MM.1S (cell line): ENCODE results near the gene PTPN1.

Experiments
- DNase-seq: peaks from one replicate; pipeline ENCODE4 v3.0.0-alpha.2; 2015
- H2AFZ ChIP-seq: fragments of 300-600 bp; sonication (generic); 2 replicates; pipeline ENCODE4 v1.6.0; 2016; ENCODE audit warnings: antibody characterized with exemption, low read length
- H3F3A ChIP-seq: fragments of 300-600 bp; sonication (generic); 2 replicates; pipeline ENCODE4 v1.6.1; 2016; ENCODE audit warnings: mild to moderate bottlenecking, antibody characterized with exemption, low read length, moderate library complexity, mixed read lengths; ENCODE audit not compliant: insufficient read depth
- H3K27ac ChIP-seq: fragments of 300-600 bp; sonication (generic); 2 replicates; pipeline ENCODE4 v1.5.1; 2016; ENCODE audit warnings: mild to moderate bottlenecking, low read length
- H3K27me3 ChIP-seq: fragments of 300-600 bp; sonication (generic); replicated peaks from 2 replicates; pipeline ENCODE4 v1.6.0; 2016; ENCODE audit warnings: low read length; ENCODE audit not compliant: insufficient read depth
- H3K36me3 ChIP-seq: fragments of 300-600 bp; sonication (generic); replicated peaks from 2 replicates; pipeline ENCODE4 v1.6.1; 2016; ENCODE audit warnings: mild to moderate bottlenecking, low read length, mixed read lengths; ENCODE audit not compliant: insufficient read depth
- H3K4me1 ChIP-seq: fragments of 300-600 bp; sonication (generic); 2 replicates; pipeline ENCODE4 v1.6.1; 2016; ENCODE audit warnings: low read length, mixed read lengths
- H3K4me2 ChIP-seq: fragments of 300-600 bp; sonication (generic); 2 replicates; pipeline ENCODE4 v1.6.0; 2016; ENCODE audit warnings: low read depth, low read length
- H3K4me3 ChIP-seq: fragments of 300-600 bp; sonication (generic); 2 replicates; pipeline ENCODE4 v1.5.1; 2016; ENCODE audit warnings: low read length, mixed read lengths
- H3K79me2 ChIP-seq: fragments of 300-600 bp; sonication (generic); 2 replicates; pipeline ENCODE4 v1.6.1; 2016; ENCODE audit warnings: mixed run types, low read length, mixed read lengths
- H3K9ac ChIP-seq: fragments of 300-600 bp; sonication (generic); 2 replicates; pipeline ENCODE4 v1.6.1; 2016; ENCODE audit warnings: low read length, mixed read lengths
- H3K9me2 ChIP-seq: fragments of 300-600 bp; sonication (generic); replicated peaks from 2 replicates; pipeline ENCODE4 v1.6.1; 2016; ENCODE audit warnings: mild to moderate bottlenecking, low read length, mixed read lengths; ENCODE audit not compliant: insufficient read depth
- H3K9me3 ChIP-seq: fragments of 300-600 bp; sonication (generic); replicated peaks from 2 replicates; pipeline ENCODE4 v1.6.1; 2016; ENCODE audit warnings: mild to moderate bottlenecking, low read length, mixed read lengths; ENCODE audit not compliant: insufficient read depth
- H4K20me1 ChIP-seq: fragments of 300-600 bp; sonication (generic); 2 replicates; pipeline ENCODE4 v1.6.1; 2016; ENCODE audit warnings: mild to moderate bottlenecking, low read length, moderate library complexity, mixed read lengths; ENCODE audit not compliant: insufficient read depth
- CTCF ChIP-seq: fragments of 300-600 bp; sonication (generic); IDR thresholded peaks from 2 replicates; pipeline ENCODE4 v1.5.1; 2016; ENCODE audit warnings: antibody characterized with exemption, low read length, mixed read lengths
- EZH2 ChIP-seq: fragments of 300-600 bp; sonication (generic); optimal IDR thresholded peaks from 2 replicates; pipeline ENCODE3; 2017; ENCODE audit warnings: low read depth, mild to moderate bottlenecking, antibody characterized with exemption, low read length, mixed read lengths
- EZH2phosphoT487 ChIP-seq: fragments of 300-600 bp; sonication (generic); IDR thresholded peaks from 2 replicates; pipeline ENCODE4 v1.6.1; 2018; ENCODE audit warnings: antibody characterized with exemption, low read length

PTPN1 gene

GRCh38 chr20:50528804-50529351, 18.7 kb downstream of the PTPN1 start:
- no peak for TF ChIP-seq CTCF
- TF ChIP-seq EZH2phosphoT487, result no peak
- no peak for TF ChIP-seq EZH2
- H3K36me3 ChIP-seq, result no peaks in the 10 kb centered on the region

GRCh38 chr20:50532221-50532620, 22.0 kb downstream of the PTPN1 start:
- peaks cover 85% of the 10 kb centered on the region for H3K79me2 ChIP-seq
- no peak for DNase-seq
- no peak overlapping the region for H3K4me2 ChIP-seq
- no peak overlapping the region for H3K27ac ChIP-seq
- no peaks in the 10 kb centered on the region for H3K9me2 ChIP-seq
- H2AFZ ChIP-seq, result no peak overlapping the region
- no peaks in the 10 kb centered on the region for H3K36me3 ChIP-seq
- H3K4me3 ChIP-seq, result no peak overlapping the region
- 0 out of 2 replicates have a peak, but pooled peaks cover 6% of the 10 kb centered on the region for H4K20me1 ChIP-seq
- no peaks in the 10 kb centered on the region for H3K9me3 ChIP-seq
- H3K27me3 ChIP-seq, result no peaks in the 10 kb centered on the region
- no peaks in the 10 kb centered on the region for H3F3A ChIP-seq
- H3K9ac ChIP-seq, result no peak overlapping the region
- no peak for TF ChIP-seq CTCF
- TF ChIP-seq EZH2, result no peak
- TF ChIP-seq EZH2phosphoT487, result no peak
- H3K4me1 ChIP-seq, result no peaks in the 10 kb centered on the region

More at GRCh38 chr20:50528804-50529351, 18.7 kb downstream of the PTPN1 start:
- no peak overlapping the region for H2AFZ ChIP-seq
- H3K9me2 ChIP-seq, result no peaks in the 10 kb centered on the region
- H3K4me3 ChIP-seq, result no peak overlapping the region
- no peaks in the 10 kb centered on the region; the same call in 1 of the 2 replicates for H3K4me1 ChIP-seq
- peaks cover 84% of the 10 kb centered on the region for H3K79me2 ChIP-seq
- no peaks in the 10 kb centered on the region for H3K27me3 ChIP-seq
- no peaks in the 10 kb centered on the region for H3F3A ChIP-seq
- no peak overlapping the region for H3K27ac ChIP-seq
- H3K9me3 ChIP-seq, result no peaks in the 10 kb centered on the region
- no peak overlapping the region for H3K4me2 ChIP-seq
- no peak overlapping the region for H3K9ac ChIP-seq
- no peak for DNase-seq
- 0 out of 2 replicates have a peak, but pooled peaks cover 6% of the 10 kb centered on the region for H4K20me1 ChIP-seq

- Histone ChIP-seq H3K27ac (no peak overlapping the region), H3F3A (no peaks in the 10 kb centered on the region), H3K9ac (no peak overlapping the region), H3K9me2 (no peaks in the 10 kb centered on the region), H2AFZ (no peak overlapping the region), H3K9me3 (no peaks in the 10 kb centered on the region), H3K36me3 (no peaks in the 10 kb centered on the region), H3K79me2 (peaks cover 84% of the 10 kb centered on the region), H3K4me1 (no peaks in the 10 kb centered on the region), H3K4me3 (no peak overlapping the region), H3K4me2 (no peak overlapping the region), H3K27me3 (no peaks in the 10 kb centered on the region), H4K20me1 (0 out of 2 replicates have a peak, but pooled peaks cover 6% of the 10 kb centered on the region)
- TF ChIP-seq EZH2phosphoT487 (no peak), EZH2 (no peak), CTCF (no peak)
- DNase-seq, result no peak
Observed at GRCh38 chr20:50533061-50533460, 22.9 kb downstream of the PTPN1 start.
